HepG2 (cell line): ENCODE results near the gene ENO1.

ENCODE experiments used
- FOSL1 ChIP-seq: sonication (generic); formaldehyde crosslinking; IDR thresholded peaks from 2 replicates; pipeline ENCODE4 v1.9.0; 2021; ENCODE audit warnings: missing genetic modification reagents, borderline replicate concordance
- FOXP4 ChIP-seq: sonication (generic); formaldehyde crosslinking; IDR thresholded peaks from 2 replicates; pipeline ENCODE4 v1.4.0; 2020; ENCODE audit warnings: missing genetic modification reagents
- GABPA ChIP-seq, 2 experiments: IDR thresholded peaks; 2 replicates each; pipeline ENCODE4 v1.6.1; 2011 to 2016; ENCODE audit warnings: low read depth in 2 of 2, low read length in 1 of 2, missing biosample characterization in 1 of 2, missing genetic modification characterization in 1 of 2
- KDM1A ChIP-seq: IDR thresholded peaks from 2 replicates; pipeline ENCODE4 v1.6.1; 2016; ENCODE audit warnings: missing compliant biosample characterization
- NAIF1 ChIP-seq: sonication (generic); formaldehyde crosslinking; IDR thresholded peaks from 2 replicates; pipeline ENCODE4 v1.5.0; 2020; ENCODE audit warnings: mild to moderate bottlenecking, missing genetic modification reagents, borderline replicate concordance

GRCh38 chr1:8879464-8879921, 1.0 kb upstream of the ENO1 start:
- TF ChIP-seq KDM1A (CRISPR knock-in tag) (no peak), FOXP4 (CRISPR knock-in tag) (no peak), NAIF1 (no peak), FOSL1 (CRISPR knock-in tag) (no peak), GABPA (IDR thresholded peaks at IDR 0.05; ENCODE audit: low read depth, low read length) (no peak), GABPA (CRISPR knock-in tag; IDR thresholded peaks at IDR 0.05; ENCODE audit: low read depth) (no peak)
